Right lobe of liver (tissue), 6 donors: ENCODE results near the gene BSND. TPM values are rescaled to one million over a fixed set of nuclear protein-coding genes. Genes with fewer than 3 reads are reported as not detected.

Source experiments
- ATAC-seq, 4 donors: fragments of 200-7000 bp; cut with Tn5 transposase; one replicate each; pipeline ENCODE4 v1.9.1; 2020; ENCODE audit warnings: mild to moderate bottlenecking in 4 of 4, moderate library complexity in 4 of 4
- DNase-seq, 3 donors: peaks; one replicate each; pipeline ENCODE4 v3.0.0-alpha.2; 2020
- H3K27ac ChIP-seq, 3 donors: fragments of 200-600 bp; one replicate each; pipeline ENCODE4 v1.8.0; 2022
- H3K27me3 ChIP-seq, 2 donors: fragments of 200-600 bp; one replicate each; pipeline ENCODE4 v1.8.0; 2022
- H3K36me3 ChIP-seq, 4 donors: fragments of 200-600 bp; sonication (generic) in 1 of 4; one replicate each; pipeline versions ENCODE4 v1.5.1 to v1.8.0; 2017 to 2022; ENCODE audit warnings: control low read depth in 1 of 4
- H3K4me1 ChIP-seq, 4 donors: fragments of 200-600 bp; sonication (generic) in 1 of 4; one replicate each; pipeline versions ENCODE4 v1.5.1 to v1.8.0; 2017 to 2022; ENCODE audit warnings: control low read depth in 1 of 4
- H3K4me3 ChIP-seq, 3 donors: fragments of 200-600 bp; one replicate each; pipeline ENCODE4 v1.8.0; 2022
- H3K9me3 ChIP-seq, 4 donors: fragments of 200-600 bp; sonication (generic) in 1 of 4; one replicate each; pipeline versions ENCODE4 v1.5.1 to v1.8.0; 2017 to 2022; ENCODE audit warnings: control low read depth in 1 of 4
- CTCF ChIP-seq, 4 donors: fragments of 200-600 bp in 3 of 4; fragments of 450-650 bp in 1 of 4; IDR thresholded peaks; one replicate each; pipeline versions ENCODE4 v1.5.1 to v1.8.0; 2016 to 2022; ENCODE audit warnings: antibody characterized with exemption in 4 of 4, mild to moderate bottlenecking in 2 of 4
- POLR2A ChIP-seq: fragments of 450-650 bp; IDR thresholded peaks from one replicate; pipeline ENCODE4 v1.6.1; 2017; ENCODE audit warnings: antibody characterized with exemption, mild to moderate bottlenecking
- WGBS: methylation state at CpG from one replicate; pipeline ENCODE4 v1.1.6; 2018; ENCODE audit warnings: low coverage, low lambda C conversion rate; ENCODE audit not compliant: insufficient coverage; ENCODE audit errors: missing lambda C conversion rate; 5-methylcytosine and 5-hydroxymethylcytosine counted together
- intact Hi-C, 2 donors: fragments of 100-400 bp; cut with DNase I; formaldehyde crosslinking; loops; one replicate each; pipeline versions ENCODE4 v1.11.2 to v1.14.1; 2022
- total RNA-seq, 6 experiments: library from RNA; depleted of rRNA in 2 of 6; stranded (reverse); fragments of >200 nt in 2 of 6; fragmentation: NEBNext Ultra II Directional in 3 of 6; extraction: Animal tissue kit (Norgen Biotek cat#: 25700) in 3 of 6; gene quantifications; one replicate each; pipeline versions ENCODE4 v1.1.0 to v1.2.4, GENCODE V29; 2016 to 2023
- donor health status: DM: no; HTN: yes; CAD: no.
- donor health status: DM: no; HTN: no; CAD: no.
- donor health status: DM: no; HTN: no; CAD: no.
- donor health status: DM: no; HTN: yes; CAD: no.
- donor health status: DM: no; HTN: yes; CAD: no.

The BSND gene
- total RNA-seq, 6 experiments from 2014 or later, result not detected

- DNase-seq, result peak in 1 of 3 donors; percentile 35
- Histone ChIP-seq H3K36me3 (no peaks in the 10 kb centered on the region), H3K27me3 (no peaks in the 10 kb centered on the region), H3K4me3 (no peak overlapping the region), H3K4me1 (peaks cover 0 to 7% (median 0%) of the 10 kb centered on the region in 4 donors), H3K27ac (no peak overlapping the region), H3K9me3 (no peaks in the 10 kb centered on the region)
- ATAC-seq, result no peak
- intact Hi-C loops, result no loop called here
- no peak for TF ChIP-seq POLR2A
- no peak for TF ChIP-seq CTCF (IDR thresholded peaks at IDR 0.05)
- 72% methylated on average over 2 of the region's 5 CpGs for WGBS
Measured at GRCh38 chr1:54977533-54978297, 21.0 kb upstream of the BSND start.

- H3K9me3 ChIP-seq, result no peaks in the 10 kb centered on the region
- no peaks in the 10 kb centered on the region for H3K36me3 ChIP-seq
- no peak overlapping the region for H3K4me3 ChIP-seq
- H3K27ac ChIP-seq, result no peak overlapping the region
- WGBS, result 73% methylated on average over 2 of the region's 9 CpGs
- no peaks in the 10 kb centered on the region for H3K27me3 ChIP-seq
- DNase-seq (peak in 1 of 3 donors; percentile 23), ATAC-seq (no peak)
- intact Hi-C loops, result no loop called here
- H3K4me1 ChIP-seq, result peaks cover 0 to 7% (median 0%) of the 10 kb centered on the region in 4 donors
- no peak for TF ChIP-seq POLR2A
- TF ChIP-seq CTCF (IDR thresholded peaks at IDR 0.05), result no peak
Measured at GRCh38 chr1:54978528-54979326, 20.0 kb upstream of the BSND start.

DNA sequence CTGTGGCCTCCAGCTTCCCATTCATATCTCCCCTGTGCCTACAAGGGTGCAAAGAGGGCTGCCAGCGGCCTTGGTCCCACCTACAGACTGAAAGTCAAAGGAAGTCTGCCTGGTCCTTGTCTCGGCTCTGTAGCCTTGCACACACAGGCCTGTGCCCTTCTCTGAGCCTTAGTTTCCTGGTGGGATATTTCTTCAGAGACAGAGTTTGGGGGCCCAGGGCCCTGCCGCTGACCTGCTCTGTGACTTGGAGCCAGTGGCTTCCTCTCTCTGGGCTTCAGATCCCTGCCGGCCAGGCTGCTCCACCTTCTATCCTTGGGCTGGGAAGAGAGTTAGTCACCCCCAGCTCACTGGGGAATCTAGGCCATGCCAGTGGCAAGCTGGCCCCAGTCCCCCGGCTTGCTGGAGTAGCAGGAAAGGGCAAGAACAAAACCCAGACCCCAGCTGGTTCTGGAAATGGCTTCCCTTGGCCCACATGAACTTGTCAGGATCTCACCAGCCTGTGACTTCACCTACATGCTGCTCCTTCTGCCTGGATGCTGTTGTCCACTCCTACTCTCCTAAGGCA lies 19.3 kb upstream of the BSND start:
- Histone ChIP-seq H3K27me3 (no peaks in the 10 kb centered on the region), H3K27ac (no peak overlapping the region), H3K4me3 (no peak overlapping the region), H3K4me1 (peaks cover 0 to 7% (median 0%) of the 10 kb centered on the region in 4 donors), H3K9me3 (no peaks in the 10 kb centered on the region), H3K36me3 (no peaks in the 10 kb centered on the region)
- 20% methylated on average over 1 of the region's 5 CpGs for WGBS
- TF ChIP-seq POLR2A (no peak), CTCF (IDR thresholded peaks at IDR 0.05) (no peak)
- DNase-seq, result peak in 1 of 3 donors; percentile 25
- intact Hi-C loops, result no loop called here
- ATAC-seq, result no peak

- no peaks in the 10 kb centered on the region for H3K27me3 ChIP-seq
- no peaks in the 10 kb centered on the region for H3K36me3 ChIP-seq
- H3K27ac ChIP-seq, result no peak overlapping the region
- H3K4me1 ChIP-seq, result peaks cover 0 to 7% (median 0%) of the 10 kb centered on the region in 4 donors
- TF ChIP-seq CTCF (IDR thresholded peaks at IDR 0.05) (no peak), POLR2A (no peak)
- intact Hi-C loops, result no loop called here
- no peaks in the 10 kb centered on the region for H3K9me3 ChIP-seq
- DNase-seq (peak in 1 of 3 donors; percentile 19), ATAC-seq (no peak)
- WGBS, result 42% methylated on average over 6 of the region's 25 CpGs
- H3K4me3 ChIP-seq, result peak overlapping the region; percentile 31 to 46 (median 34)
Measured at GRCh38 chr1:54980046-54980527, 18.6 kb upstream of the BSND start.
